T follicular helper cell (primary cell): ENCODE data around the gene YES1.
"Not testable (repeated sequence)": the region's sequence is repeated elsewhere in the genome, so short reads cannot be mapped to it uniquely, and the experiment has no call there.

ENCODE experiments used
- DNase-seq: peaks from one replicate; pipeline ENCODE4 v3.0.0-alpha.2; 2020; ENCODE audit warnings: low read depth

The YES1 gene

GRCh38 chr18:824179-824578 lies 12.1 kb upstream of the YES1 start:
- no peak for DNase-seq

- DNase-seq: no peak
These were observed 8.6 kb upstream of the YES1 start for GRCh38 chr18:820591-821165.

DNA sequence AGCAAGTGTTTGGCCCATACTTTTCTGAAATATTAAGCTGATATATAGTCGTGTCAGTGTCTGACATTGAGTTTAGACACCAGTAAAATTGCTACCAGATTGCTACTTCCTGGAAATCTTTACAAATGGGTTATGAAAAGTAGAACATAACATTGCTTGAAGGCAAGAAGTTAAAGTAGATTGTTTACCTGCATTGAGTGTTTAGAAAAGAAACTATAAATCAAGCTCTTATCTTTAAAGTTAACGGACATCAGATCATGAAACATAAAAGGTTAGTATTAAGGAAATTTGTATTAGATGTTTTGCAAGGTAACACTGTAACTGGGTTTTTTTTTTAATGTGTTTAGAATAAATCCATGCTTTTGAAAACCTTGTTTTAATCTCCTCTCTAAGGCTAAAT lies 4.8 kb upstream of the YES1 start:
- DNase-seq: no peak

- no peak for DNase-seq
These were observed 4.1 kb upstream of the YES1 start for GRCh38 chr18:816088-816653.

GRCh38 chr18:815353-815752 lies 3.3 kb upstream of the YES1 start:
- no peak for DNase-seq

- DNase-seq: no peak
These were observed 2.5 kb upstream of the YES1 start for GRCh38 chr18:814300-815084.

GRCh38 chr18:813172-814071 lies 1.4 kb upstream of the YES1 start:
- peak; percentile 22 for DNase-seq

DNA sequence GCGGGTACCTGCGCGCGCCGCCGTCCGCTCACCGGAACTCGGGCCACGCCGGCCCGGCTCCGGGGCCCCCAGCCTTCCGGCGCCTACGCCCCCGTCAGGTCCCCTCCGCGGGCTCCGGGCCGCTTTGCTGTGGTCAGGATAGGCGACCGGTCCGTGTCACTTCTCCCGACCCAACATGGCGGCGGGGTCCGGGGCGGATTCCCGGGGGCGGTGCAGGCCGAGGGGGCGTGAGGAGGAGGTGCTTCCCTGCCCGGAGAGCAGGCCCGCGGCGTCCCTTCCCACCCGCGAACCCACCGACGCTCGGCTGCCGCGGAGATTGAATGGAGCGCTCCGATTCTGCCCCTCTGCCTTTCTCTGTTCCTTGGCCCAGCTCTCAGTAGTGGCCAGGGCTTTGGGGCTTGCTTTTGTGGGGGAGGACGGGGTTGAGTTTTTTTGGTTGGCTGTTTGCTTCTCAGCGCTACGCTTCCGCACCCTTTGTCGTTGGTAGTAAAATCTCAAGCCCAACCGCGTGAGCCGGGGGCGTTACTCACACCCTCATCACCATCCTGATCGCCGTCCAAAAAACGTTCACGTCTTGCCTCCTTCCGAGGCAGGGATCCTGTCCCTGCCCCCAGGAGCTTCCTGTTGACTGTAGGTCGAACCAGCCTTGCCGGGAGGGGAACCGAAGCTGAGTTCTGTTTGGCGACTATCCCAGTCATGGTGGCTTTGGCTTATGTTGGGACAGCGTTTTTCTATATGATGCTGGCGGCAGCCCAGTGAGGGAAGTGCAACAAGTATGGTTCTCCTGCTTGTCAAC lies 532 bp upstream of the YES1 start:
- DNase-seq: peak; percentile 70

- no peak for DNase-seq
These were observed 705 bp downstream of the YES1 start for GRCh38 chr18:811182-811891.

DNA sequence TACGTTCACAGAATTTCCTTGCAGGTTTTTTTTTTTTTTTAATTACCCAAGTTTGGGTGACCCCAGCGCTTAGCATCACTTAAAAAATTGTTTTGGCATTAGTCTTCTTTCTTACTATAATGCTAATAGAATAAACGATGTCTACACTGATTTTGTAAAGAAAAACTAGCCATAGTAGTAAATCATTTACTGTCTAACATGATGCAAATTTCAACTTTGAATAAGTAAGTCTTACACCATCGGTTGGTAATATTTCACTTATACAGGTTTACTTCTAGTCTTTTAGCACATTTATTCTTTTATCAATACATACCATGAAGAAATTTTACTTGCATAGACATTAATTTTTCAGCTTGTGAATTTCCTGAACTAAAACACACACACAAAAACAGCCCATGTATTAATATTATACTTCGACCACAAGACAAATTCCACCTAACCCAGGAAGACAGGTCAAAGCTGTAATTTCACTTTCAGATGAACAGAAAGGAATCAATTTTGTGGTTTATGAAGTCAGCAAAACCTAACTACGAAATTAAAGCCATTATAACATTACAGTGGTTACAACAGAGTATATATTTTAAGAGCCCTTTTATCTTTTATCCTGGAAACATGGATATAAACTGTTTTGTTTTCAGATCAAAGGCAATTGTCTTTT lies 1.9 kb downstream of the YES1 start:
- no peak for DNase-seq

GRCh38 chr18:809228-809627 lies 2.8 kb downstream of the YES1 start:
- not testable (repeated sequence) for DNase-seq

- no peak for DNase-seq
These were observed 3.5 kb downstream of the YES1 start for GRCh38 chr18:808502-808901.

- no peak for DNase-seq
These were observed 4.0 kb downstream of the YES1 start for GRCh38 chr18:808086-808485.

DNA sequence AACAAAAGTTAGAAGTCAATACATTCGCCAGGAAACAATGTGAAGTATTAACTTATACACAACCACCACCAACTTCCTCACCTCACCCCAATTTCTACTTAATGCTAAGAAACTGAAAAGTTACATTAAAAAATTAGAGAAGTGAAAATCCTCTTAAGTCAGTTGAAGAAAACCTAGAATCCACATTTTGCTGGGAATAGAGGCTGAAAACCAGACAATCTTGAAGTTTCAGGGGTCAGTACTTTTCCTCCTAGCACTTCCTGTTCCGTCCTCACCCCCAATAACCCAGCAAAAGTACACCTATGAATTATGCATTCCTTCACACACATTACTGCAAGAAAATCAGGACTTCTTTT lies 6.3 kb downstream of the YES1 start:
- DNase-seq: no peak

DNA sequence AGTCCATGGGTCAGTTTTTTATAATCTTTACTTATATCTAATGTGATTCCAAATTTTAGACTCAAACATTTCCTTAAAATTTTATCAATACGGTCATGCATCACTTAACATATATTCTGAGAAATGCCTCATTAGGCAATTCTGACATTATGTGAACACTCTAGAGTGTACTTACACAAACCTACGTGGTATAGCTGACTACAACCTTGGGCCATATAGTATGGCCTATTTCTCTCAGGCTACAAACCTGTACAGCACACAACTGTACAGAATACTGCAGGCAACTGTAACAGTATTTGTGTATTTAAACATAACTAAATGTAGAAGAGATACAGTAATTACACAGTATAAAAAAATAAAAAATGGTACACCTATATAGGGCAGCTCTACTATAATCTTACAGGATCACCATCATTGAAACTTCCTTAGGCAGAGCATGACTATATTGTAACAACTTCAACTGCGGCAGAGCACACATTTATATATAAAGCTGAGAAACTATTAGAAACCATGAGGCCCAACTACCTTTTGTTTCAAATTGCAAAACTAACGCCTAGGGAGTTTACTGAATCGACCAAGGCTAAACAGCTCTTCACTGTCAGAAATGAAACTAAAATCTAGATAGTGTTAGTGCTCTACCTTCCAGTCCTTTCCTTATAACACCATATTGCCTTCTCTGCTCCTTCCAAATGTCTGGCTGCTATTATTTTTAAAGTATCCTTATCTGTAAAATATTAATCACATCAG lies 6.9 kb downstream of the YES1 start:
- no peak for DNase-seq

DNA sequence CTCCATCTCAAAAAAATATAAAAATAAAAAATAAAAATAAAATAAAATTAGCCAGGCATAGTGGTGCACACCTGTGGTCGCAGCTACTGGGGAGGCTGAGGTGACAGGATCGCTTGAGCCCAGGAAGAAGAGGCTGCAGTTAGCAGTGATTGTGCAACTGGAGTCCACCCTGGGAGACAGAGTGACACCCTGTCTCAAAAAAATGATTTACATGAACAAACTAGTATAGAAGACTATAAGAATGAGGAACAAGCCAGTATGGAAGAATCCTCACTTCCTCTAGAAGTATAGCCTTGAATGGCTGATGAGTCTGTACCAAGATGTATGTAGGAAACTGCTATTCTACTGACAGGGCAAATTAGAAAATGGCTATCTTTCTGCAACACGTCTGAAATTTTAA lies 10.9 kb downstream of the YES1 start:
- no peak for DNase-seq

GRCh38 chr18:799943-800342 lies 12.1 kb downstream of the YES1 start:
- no peak for DNase-seq

- DNase-seq: not testable (repeated sequence)
These were observed 16.7 kb downstream of the YES1 start for GRCh38 chr18:795383-795782.

DNA sequence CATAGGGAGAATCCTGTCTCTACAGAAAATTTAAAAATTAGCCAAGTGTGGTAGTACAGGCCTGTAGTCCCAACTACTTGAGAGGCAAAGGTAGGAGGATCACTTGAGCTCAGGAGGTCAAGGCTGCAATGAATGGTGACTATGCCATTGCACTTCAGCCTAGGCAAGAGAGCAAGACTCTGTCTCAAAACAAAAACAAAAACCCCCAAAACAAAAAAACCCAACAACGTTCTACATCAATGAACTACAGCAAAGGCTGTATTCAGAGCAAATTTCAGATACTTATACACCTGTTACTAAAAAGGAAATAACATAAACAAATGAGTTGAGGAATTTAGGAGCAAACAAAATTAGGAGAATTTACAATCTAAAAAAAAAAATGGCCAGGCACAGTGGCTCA lies 22.6 kb downstream of the YES1 start:
- no peak for DNase-seq

DNA sequence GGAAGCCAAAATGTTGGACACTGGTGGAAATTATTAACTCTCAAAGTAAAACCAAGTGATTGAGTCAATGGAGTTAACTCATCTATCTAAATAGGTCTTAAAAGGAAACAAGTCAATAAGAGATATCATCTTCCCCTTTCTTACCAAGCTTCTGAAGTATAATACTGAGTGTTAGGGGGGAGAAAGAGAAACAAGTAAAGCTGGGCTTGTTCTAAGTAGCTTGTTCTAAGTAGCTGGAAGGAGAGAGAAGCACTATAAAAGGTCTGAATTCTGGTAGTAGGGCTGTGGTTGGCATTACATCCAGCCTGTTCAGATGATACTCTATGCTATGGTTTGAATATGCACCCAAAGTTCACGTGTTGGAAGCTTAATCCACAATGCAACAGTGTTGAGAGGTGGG lies 26.8 kb downstream of the YES1 start:
- no peak for DNase-seq
